Gastroesophageal sphincter (tissue), 3 donors: Measurements from ENCODE around the gene VPS51.

Experiments
- CTCF ChIP-seq, 4 experiments: fragments of 200-600 bp in 2 of 4; fragments of 450-650 bp in 2 of 4; sonication (generic) in 1 of 4; IDR thresholded peaks; one replicate each; pipeline ENCODE4 v1.5.1; 2017 to 2019; ENCODE audit warnings: antibody characterized with exemption in 4 of 4, mild to moderate bottlenecking in 2 of 4, moderate library complexity in 2 of 4
- POLR2AphosphoS5 ChIP-seq: sonication (generic); formaldehyde crosslinking; IDR thresholded peaks from one replicate; pipeline ENCODE4 v1.6.1; 2017; ENCODE audit warnings: antibody characterized with exemption

DNA sequence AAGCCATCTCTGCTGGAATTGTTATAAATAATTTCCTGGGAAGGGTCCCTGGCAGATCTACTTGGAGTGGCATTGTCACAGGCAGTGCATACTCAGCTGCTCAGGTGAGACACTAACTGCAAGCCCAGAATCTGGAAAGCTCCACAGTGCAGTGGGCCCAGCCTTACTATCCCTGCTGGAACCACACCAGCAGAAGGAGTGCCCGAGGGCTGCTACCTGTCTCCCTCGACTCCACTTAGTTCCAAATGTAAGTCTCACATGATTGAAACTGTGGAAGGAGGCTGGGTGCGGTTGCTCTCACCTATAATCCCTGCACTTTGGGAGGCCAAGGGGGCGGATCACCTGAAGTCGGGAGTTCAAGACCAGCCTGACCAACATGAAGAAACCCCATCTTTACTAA, 52.6 kb downstream of the VPS51 start:
- TF ChIP-seq CTCF (IDR thresholded peaks at IDR 0.05) (no peak), POLR2AphosphoS5 (no peak)
